ENCODE data around the gene CYSRT1. TPM values are rescaled to one million over a fixed set of nuclear protein-coding genes. Genes with fewer than 3 reads are reported as not detected.

The CYSRT1 gene
- total RNA-seq, 2 experiments from 2014 or later = 1.7 to 2.9 TPM

DNA sequence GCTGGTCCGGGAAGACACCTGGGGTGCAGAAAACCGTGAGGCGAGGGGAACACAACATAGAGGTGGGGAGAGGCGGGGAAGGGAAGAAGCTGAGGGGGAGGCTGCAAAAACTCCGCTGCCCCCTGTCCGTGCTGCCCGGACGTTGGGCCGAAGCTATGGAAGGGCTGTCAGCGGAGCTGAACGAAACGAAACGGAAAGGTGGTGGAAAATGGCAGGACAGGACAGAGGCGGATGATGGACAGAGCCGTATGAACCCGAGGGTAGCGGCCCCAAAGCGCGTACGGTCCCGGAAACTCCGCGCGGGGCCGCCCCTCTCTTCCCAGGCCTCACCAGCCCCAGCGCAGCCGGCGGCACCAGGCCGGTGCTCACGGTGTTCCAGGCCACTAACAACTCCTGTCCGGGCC, 36.9 kb upstream of the CYSRT1 start:
- peak overlapping the region; percentile 53; the same call in 1 of the 2 replicates for H2AFZ ChIP-seq (ENCODE audit: low read length)
- CTCF ChIA-PET (ENCODE audit: unreplicated experiment) = interaction anchor here (0.5 to 0.6 kb wide), 2 partner anchors 13 to 148 kb away, joined by 3 read pairs; no protein-coding TSS in a partner anchor
- peak overlapping the region; percentile 94 for H3K4me3 ChIP-seq (ENCODE audit: low read depth, low read length, poor library complexity, severe bottlenecking)
- BruUV-seq (replicated peaks) = TSS peak; percentile 90
- peaks cover 32% of the 10 kb centered on the region for H3K79me2 ChIP-seq (ENCODE audit: insufficient read depth, low read depth, low read length)
- H3K4me2 ChIP-seq (ENCODE audit: low read length) = peak overlapping the region; percentile 80
- peaks cover 47% of the 10 kb centered on the region for H3K36me3 ChIP-seq (ENCODE audit: insufficient read depth, low read length)
- H3K9me2 ChIP-seq (ENCODE audit: insufficient read depth, low read length) = no peaks in the 10 kb centered on the region
- POLR2A ChIA-PET = interaction anchor here (1.5 to 3.2 kb wide), 2 partner anchors 13 to 62 kb away, joined by 8 to 16 read pairs; partner anchors contain the start of gene TPRN
- peak overlapping the region; percentile 92 for H3K27ac ChIP-seq (ENCODE audit: low read depth, low read length, poor library complexity, severe bottlenecking)
- DNase-seq (ENCODE audit: low spot score) = no peak
- H3K4me1 ChIP-seq (ENCODE audit: insufficient read depth, low read length, poor library complexity, severe bottlenecking) = peaks cover 27% of the 10 kb centered on the region
- TF ChIP-seq, protein P1, sequence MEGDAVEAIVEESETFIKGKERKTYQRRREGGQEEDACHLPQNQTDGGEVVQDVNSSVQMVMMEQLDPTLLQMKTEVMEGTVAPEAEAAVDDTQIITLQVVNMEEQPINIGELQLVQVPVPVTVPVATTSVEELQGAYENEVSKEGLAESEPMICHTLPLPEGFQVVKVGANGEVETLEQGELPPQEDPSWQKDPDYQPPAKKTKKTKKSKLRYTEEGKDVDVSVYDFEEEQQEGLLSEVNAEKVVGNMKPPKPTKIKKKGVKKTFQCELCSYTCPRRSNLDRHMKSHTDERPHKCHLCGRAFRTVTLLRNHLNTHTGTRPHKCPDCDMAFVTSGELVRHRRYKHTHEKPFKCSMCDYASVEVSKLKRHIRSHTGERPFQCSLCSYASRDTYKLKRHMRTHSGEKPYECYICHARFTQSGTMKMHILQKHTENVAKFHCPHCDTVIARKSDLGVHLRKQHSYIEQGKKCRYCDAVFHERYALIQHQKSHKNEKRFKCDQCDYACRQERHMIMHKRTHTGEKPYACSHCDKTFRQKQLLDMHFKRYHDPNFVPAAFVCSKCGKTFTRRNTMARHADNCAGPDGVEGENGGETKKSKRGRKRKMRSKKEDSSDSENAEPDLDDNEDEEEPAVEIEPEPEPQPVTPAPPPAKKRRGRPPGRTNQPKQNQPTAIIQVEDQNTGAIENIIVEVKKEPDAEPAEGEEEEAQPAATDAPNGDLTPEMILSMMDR (conservative IDR thresholded peaks at IDR 0.05; ENCODE audit: low read length) = no peak
- TF ChIP-seq EZH2phosphoT487 (IDR thresholded peaks at IDR 0.05; ENCODE audit: borderline replicate concordance, low read depth, low read length) = no peak
- no peaks in the 10 kb centered on the region for H3K9me3 ChIP-seq (ENCODE audit: low read length)
- intact Hi-C loops (cut with micrococcal nuclease; ENCODE audit: unreplicated experiment) = loop anchor here (2.0 to 5.0 kb wide), 3 partner anchors 35 to 71 kb away; partner anchors contain the start of gene RNF208
- peaks cover 6% of the 10 kb centered on the region; the same call in 1 of the 2 replicates for H4K20me1 ChIP-seq (ENCODE audit: insufficient read depth, low read length)

DNA sequence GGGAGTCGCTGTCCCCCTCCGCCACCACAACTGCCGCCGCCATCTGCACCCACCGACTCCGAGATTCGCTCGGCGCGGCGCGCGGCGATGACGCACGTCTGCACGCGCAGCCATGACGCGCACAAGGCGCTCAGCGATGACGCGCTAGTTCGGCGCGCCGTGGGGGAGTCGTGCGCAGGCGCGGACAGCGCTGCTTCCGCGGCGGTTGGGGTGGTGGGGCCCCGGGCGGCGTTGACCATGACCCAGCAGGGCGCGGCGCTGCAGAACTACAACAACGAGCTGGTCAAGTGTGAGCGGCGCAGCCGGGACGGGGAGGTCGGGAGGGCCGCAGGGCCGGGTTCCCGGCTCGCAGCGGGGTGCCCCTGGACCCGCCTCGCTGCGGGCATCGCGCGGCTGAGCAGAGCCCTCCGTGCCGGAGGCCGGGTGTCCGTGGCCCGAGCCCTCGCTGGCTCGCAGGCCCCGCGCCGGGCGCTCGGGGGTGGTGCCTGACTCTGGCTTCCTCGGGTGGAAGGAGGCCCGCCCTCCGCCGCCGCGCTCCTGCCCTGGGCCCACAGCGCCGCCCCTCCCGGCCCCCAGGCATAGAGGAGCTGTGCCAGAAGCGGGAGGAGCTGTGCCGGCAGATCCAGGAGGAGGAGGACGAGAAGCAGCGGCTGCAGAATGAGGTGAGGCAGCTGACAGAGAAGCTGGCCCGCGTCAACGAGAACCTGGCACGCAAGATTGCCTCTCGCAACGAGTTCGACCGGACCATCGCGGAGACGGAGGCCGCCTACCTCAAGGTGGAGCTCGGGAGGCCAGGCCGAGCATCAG, 36.3 kb upstream of the CYSRT1 start, which contains the start of the genes ANAPC2 and SSNA1:
Gene ANAPC2 (minus strand): TSS at position 71 of the 807 bp plus-strand sequence. CDS start 28 bp downstream, at position 43.
Gene SSNA1 (plus strand): TSS at position 187 of the 807 bp plus-strand sequence. CDS start 51 bp downstream, at position 238.
- TF ChIP-seq, protein P1 (conservative IDR thresholded peaks at IDR 0.05; ENCODE audit: low read length) = peak; percentile 69
- TF ChIP-seq EZH2phosphoT487 (IDR thresholded peaks at IDR 0.05; ENCODE audit: borderline replicate concordance, low read depth, low read length) = no peak
- H3K4me3 ChIP-seq (ENCODE audit: low read depth, low read length, poor library complexity, severe bottlenecking) = peak within 1 kb of the TSS; percentile 94
- no peaks in the 10 kb centered on the region for H3K9me3 ChIP-seq (ENCODE audit: low read length)
- H4K20me1 ChIP-seq (ENCODE audit: insufficient read depth, low read length) = peaks cover 6% of the 10 kb centered on the region; the same call in 1 of the 2 replicates
- intact Hi-C loops (cut with micrococcal nuclease; ENCODE audit: unreplicated experiment) = loop anchor here (2.0 to 5.0 kb wide), 3 partner anchors 34 to 71 kb away; partner anchors contain the start of gene RNF208
- peak within 1 kb of the TSS; percentile 53; the same call in 1 of the 2 replicates for H2AFZ ChIP-seq (ENCODE audit: low read length)
- DNase-seq (ENCODE audit: low spot score) = peak; percentile 98
- peaks cover 27% of the 10 kb centered on the region for H3K4me1 ChIP-seq (ENCODE audit: insufficient read depth, low read length, poor library complexity, severe bottlenecking)
- peak within 1 kb of the TSS; percentile 92 for H3K27ac ChIP-seq (ENCODE audit: low read depth, low read length, poor library complexity, severe bottlenecking)
- peaks cover 32% of the 10 kb centered on the region for H3K79me2 ChIP-seq (ENCODE audit: insufficient read depth, low read depth, low read length)
- no peaks in the 10 kb centered on the region for H3K9me2 ChIP-seq (ENCODE audit: insufficient read depth, low read length)
- CTCF ChIA-PET (ENCODE audit: unreplicated experiment) = interaction anchor here (0.6 to 1.3 kb wide), 3 partner anchors 12 to 98 kb away, joined by 3 to 5 read pairs (median 3); no protein-coding TSS in a partner anchor
- POLR2A ChIA-PET = interaction anchor here (0.8 to 3.2 kb wide), 8 partner anchors 12 to 74 kb away, joined by 3 to 16 read pairs (median 4); partner anchors contain the start of gene TPRN
- H3K36me3 ChIP-seq (ENCODE audit: insufficient read depth, low read length) = peaks cover 41% of the 10 kb centered on the region; the same call in 1 of the 2 replicates
- BruUV-seq (replicated peaks) = no TSS peak
- peak within 1 kb of the TSS; percentile 97 for H3K4me2 ChIP-seq (ENCODE audit: low read length)

All from OCI-LY7 (cell line).